Urinary bladder (tissue), 4 donors: Measurements from ENCODE around the gene TBC1D10A. TPM values are rescaled to one million over a fixed set of nuclear protein-coding genes. Genes with fewer than 3 reads are reported as not detected.

Source experiments
- DNase-seq: peaks from one replicate; pipeline ENCODE4 v3.0.0-alpha.2; 2015; ENCODE audit errors: extremely low spot score
- H3K27ac ChIP-seq: one replicate; pipeline ENCODE4 v1.5.1; 2013; ENCODE audit warnings: low read depth, mild to moderate bottlenecking, moderate library complexity
- H3K36me3 ChIP-seq: one replicate; pipeline ENCODE4 v1.6.1; 2013; ENCODE audit warnings: mild to moderate bottlenecking, moderate library complexity; ENCODE audit not compliant: insufficient read depth
- H3K4me1 ChIP-seq: one replicate; pipeline ENCODE4 v1.6.1; 2013; ENCODE audit warnings: mild to moderate bottlenecking, moderate library complexity; ENCODE audit not compliant: insufficient read depth
- H3K4me3 ChIP-seq: one replicate; pipeline ENCODE4 v1.5.1; 2013; ENCODE audit warnings: low read depth, low read length
- WGBS: extraction: QIAGEN DNeasy Blood & Tissue Kit; methylation state at CpG from one replicate; pipeline ENCODE4 v1.1.7; 2013; 5-methylcytosine and 5-hydroxymethylcytosine counted together
- polyA plus RNA-seq: library from polyadenylated mRNA; stranded (reverse); fragments of 200-250 nt; gene quantifications from one replicate; pipeline ENCODE4 v1.2.3, GENCODE V29; 2013
- total RNA-seq: library from RNA; depleted of rRNA; stranded (reverse); fragments of >200 nt; gene quantifications from one replicate; pipeline ENCODE4 v1.2.3, GENCODE V29; 2014
- donor health status: healthy with polysubstance abuse.
- donor health status: healthy.

Gene TBC1D10A
- total and polyA plus RNA-seq, 2 donors: 8.4 to 31.7 TPM

- Histone ChIP-seq H3K4me3 (no peak overlapping the region), H3K36me3 (peaks cover 2% of the 10 kb centered on the region), H3K4me1 (no peaks in the 10 kb centered on the region), H3K27ac (no peak overlapping the region)
- DNase-seq: no peak
- 94% methylated on average over 11 of the region's 11 CpGs for WGBS
Measured at GRCh38 chr22:30294830-30295229, 31.9 kb downstream of the TBC1D10A start.

DNA sequence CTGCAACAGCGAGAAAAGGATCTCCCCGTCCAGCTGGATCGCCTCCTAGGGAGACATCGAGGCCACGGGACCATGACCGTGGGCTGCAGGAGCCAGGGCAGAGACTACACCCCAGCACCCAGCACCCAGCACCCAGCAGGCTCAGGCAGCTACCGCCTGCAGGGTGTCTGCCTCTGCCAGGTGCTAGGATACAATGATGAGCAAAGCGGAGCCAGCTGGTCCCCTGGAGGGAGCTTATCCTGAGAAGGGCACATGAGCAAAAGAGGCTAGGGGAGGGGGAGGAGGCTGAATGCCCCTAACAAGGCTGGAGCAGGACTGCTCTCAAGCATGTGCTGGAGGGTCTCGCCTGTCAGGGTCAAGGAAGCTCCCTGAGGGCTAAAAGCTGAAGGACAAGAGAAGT, 32.7 kb downstream of the TBC1D10A start:
- H3K36me3 ChIP-seq: peaks cover 2% of the 10 kb centered on the region
- 95% methylated on average over 9 of the region's 9 CpGs for WGBS
- H3K4me1 ChIP-seq: no peaks in the 10 kb centered on the region

DNA sequence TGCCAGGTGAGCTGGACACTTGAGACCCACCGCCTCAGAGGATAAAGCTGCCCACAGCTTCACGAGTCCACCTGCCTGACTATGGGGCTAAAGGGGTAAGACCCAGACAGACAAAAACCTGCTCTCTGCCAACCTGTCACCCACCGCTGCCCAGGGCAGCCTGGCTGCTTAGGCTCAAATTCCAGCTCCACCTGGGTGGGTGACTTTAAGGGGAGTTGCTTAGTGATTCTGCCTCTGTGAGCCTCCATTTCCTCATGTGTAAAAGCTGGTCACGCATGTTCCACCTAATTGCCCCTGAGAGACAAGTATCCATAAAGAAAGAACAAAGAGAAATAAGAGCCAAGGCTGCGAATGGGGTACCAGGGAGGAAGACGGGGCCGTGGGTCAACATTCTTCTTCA, 33.7 kb downstream of the TBC1D10A start:
- no peak for DNase-seq
- Histone ChIP-seq H3K36me3 (peaks cover 2% of the 10 kb centered on the region), H3K4me3 (no peak overlapping the region), H3K27ac (no peak overlapping the region), H3K4me1 (no peaks in the 10 kb centered on the region)
- WGBS: 92% methylated on average over 7 of the region's 7 CpGs

More for the DNA sequence above, 32.7 kb downstream of the TBC1D10A start:
- no peak overlapping the region for H3K4me3 ChIP-seq
- H3K27ac ChIP-seq: no peak overlapping the region
- DNase-seq: no peak

- peaks cover 2% of the 10 kb centered on the region for H3K36me3 ChIP-seq
- 89% methylated on average over 18 of the region's 18 CpGs for WGBS
- H3K4me3 ChIP-seq: no peak overlapping the region
- H3K4me1 ChIP-seq: no peaks in the 10 kb centered on the region
- DNase-seq: no peak
- H3K27ac ChIP-seq: no peak overlapping the region
Measured at GRCh38 chr22:30292069-30292970, 34.4 kb downstream of the TBC1D10A start.

DNA sequence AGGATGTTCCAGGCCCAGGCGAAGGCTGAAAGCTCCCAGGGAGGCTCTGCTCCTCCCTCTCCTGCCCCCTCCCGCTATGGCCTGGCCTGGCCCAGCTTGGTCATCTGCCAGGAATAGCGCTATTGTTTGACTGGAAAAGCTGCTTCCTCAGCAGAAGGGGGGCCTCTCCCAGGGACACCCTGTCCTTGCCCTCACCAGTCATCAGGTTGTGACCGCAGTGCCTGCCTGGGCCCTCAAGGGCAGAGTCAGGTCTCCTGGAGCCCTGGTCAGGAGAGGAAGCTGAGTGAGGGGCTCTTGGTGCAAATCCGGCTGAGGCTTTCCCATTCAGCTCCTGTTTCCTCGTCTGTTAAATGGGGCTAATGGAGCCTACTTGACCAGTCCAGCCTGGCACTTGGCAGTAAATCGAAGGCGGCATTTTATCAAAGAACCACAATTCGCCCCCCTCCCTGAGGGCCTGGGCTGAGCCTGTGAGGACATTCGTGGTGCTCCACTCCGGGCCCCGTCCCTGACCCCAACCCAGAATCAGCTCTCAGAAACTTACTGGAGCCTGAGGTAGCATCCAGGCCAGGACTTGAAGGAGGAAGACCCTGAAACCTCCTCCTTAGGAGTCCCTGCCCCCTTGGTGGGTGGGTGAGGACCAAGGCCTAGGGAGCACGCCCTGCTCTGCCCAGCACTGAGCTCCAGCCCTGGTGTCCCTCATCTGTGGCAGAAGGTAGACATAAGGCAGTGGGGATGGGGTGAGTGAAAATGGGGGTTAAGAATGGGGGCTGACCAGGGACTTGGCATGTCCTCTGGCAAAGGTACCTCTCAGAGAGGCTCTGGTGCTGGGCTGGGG, 35.5 kb downstream of the TBC1D10A start:
- Histone ChIP-seq H3K36me3 (peaks cover 2% of the 10 kb centered on the region), H3K4me1 (no peaks in the 10 kb centered on the region), H3K27ac (peak overlapping the region; percentile 84), H3K4me3 (no peak overlapping the region)
- WGBS: 54% methylated on average over 13 of the region's 13 CpGs
- no peak for DNase-seq

DNA sequence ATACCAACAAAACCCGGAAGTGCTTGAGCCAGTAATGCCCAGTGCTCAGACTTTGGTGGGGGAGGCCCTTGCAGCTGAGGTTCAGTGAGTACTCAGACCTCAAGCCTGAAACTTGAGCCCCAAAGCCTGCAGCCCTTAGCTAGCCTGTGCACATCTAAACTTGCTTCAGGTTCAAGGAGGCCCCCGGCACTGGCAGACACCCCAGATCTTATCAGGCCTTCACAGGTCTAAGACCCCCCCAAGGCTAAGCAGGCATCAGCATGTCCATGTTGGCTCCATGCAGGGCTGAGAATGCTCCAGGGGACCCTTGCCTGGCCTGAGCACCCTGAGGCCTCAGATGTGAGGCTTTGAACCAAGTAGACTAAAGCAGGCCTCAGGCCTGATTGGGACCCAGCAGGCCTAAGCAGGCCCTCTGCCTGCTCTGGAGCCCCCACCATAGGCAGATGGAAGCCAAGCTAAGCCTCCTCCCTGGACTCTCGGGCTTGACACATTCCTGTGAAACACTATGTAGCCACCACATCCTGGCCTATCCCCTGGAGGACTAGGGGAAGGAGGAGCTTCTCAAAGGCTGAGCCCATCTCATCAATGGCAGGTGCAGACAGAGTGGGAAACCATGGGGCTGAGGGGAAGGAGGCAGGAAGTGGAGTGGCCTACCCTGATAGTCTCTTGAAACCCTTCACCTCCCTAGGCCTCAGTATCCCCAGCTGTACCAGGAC, 36.2 kb downstream of the TBC1D10A start:
- H3K36me3 ChIP-seq: peaks cover 2% of the 10 kb centered on the region
- H3K4me3 ChIP-seq: no peak overlapping the region
- DNase-seq: no peak
- H3K27ac ChIP-seq: peak overlapping the region; percentile 84
- 31% methylated on average over 3 of the region's 3 CpGs for WGBS
- no peaks in the 10 kb centered on the region for H3K4me1 ChIP-seq

DNA sequence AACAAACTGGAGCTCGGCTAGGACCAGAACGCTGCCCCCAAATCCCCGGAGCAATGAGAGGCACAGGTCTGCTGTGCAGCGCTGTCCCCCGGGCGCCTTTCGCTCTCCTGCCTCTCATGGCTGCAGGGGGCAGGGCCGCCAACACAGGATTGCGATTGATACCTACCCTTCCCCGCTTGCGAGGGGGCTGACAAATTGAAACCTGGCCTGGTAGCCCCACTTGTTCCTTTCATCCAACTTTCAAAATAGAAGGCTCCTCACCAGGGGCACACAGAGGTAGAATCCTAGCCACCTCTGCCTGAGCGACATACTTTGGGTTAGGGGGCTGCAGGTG, 36.8 kb downstream of the TBC1D10A start:
- Histone ChIP-seq H3K36me3 (peaks cover 2% of the 10 kb centered on the region), H3K4me3 (peak overlapping the region; percentile 23), H3K27ac (peak overlapping the region; percentile 84), H3K4me1 (no peaks in the 10 kb centered on the region)
- WGBS: 14% methylated on average over 12 of the region's 12 CpGs
- no peak for DNase-seq

DNA sequence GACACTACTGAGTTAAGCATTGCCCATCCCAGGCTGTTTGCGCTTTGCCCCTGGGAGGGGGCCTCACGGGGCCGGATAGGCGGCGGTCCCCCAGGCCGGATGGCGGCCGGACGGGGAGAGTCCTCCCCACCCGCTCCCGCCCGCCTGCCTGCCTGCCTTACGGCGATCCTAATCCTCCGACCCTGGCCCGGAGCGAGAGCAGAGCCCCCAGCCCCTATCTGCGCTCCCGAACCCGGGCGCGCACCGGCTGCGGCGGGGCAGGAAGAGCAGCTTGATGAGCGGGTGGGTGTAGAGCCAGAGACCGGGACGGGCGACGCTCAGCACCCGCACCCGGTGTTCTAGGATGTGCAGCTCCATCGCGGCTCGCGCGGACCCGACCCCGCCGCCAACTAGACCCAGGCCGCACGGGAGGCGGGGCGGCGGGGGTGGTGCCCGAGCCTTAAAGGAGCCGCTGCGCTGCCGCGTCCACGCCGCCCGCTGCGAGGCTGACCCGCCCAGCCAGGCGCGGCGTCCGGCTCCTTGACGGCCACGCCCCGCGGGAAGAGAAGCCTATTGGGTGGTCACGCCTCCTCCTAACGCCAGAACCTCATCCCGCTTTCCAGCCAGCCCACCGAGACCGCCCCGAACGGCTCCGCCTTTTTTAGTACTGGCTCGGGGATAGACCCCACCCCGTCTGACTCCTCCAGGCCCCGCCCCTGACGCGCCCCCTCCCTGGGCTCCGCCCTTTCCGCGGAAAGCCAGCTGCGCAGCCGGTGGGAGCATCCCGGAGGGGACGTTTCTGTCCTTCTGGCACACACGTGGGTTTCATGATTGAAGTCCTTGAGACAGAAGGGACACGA, 37.4 kb downstream of the TBC1D10A start, which contains the start of gene CASTOR1:
Gene CASTOR1, minus strand, starts transcription at position 365 of the 839 bp plus-strand sequence. Its CDS starts 8 bp downstream, at position 357.
- no peaks in the 10 kb centered on the region for H3K4me1 ChIP-seq
- H3K4me3 ChIP-seq: peak within 1 kb of the TSS; percentile 87
- H3K36me3 ChIP-seq: peaks cover 2% of the 10 kb centered on the region
- peak within 1 kb of the TSS; percentile 84 for H3K27ac ChIP-seq
- DNase-seq: peak; percentile 97
- WGBS: under 1% methylated on average over 85 of the region's 85 CpGs

GRCh38 chr22:30288419-30289140, 38.2 kb downstream of the TBC1D10A start:
- peaks cover 2% of the 10 kb centered on the region for H3K36me3 ChIP-seq
- WGBS: 8% methylated on average over 27 of the region's 27 CpGs
- peak overlapping the region; percentile 79 for H3K27ac ChIP-seq
- peak overlapping the region; percentile 87 for H3K4me3 ChIP-seq
- H3K4me1 ChIP-seq: no peaks in the 10 kb centered on the region
- DNase-seq: no peak

- DNase-seq: no peak
- WGBS: 16% methylated on average over 5 of the region's 5 CpGs
- no peak overlapping the region for H3K27ac ChIP-seq
- no peaks in the 10 kb centered on the region for H3K36me3 ChIP-seq
- no peaks in the 10 kb centered on the region for H3K4me1 ChIP-seq
- peak overlapping the region; percentile 87 for H3K4me3 ChIP-seq
Measured at GRCh38 chr22:30287648-30288418, 38.9 kb downstream of the TBC1D10A start.

GRCh38 chr22:30286813-30287647, 39.7 kb downstream of the TBC1D10A start:
- 69% methylated on average over 31 of the region's 31 CpGs for WGBS
- DNase-seq: no peak
- no peak overlapping the region for H3K27ac ChIP-seq
- no peaks in the 10 kb centered on the region for H3K36me3 ChIP-seq
- no peak overlapping the region for H3K4me3 ChIP-seq
- no peaks in the 10 kb centered on the region for H3K4me1 ChIP-seq
